GM21526 (cell line): ENCODE measurements around the gene PGA4.
"Not testable (repeated sequence)": the region's sequence is repeated elsewhere in the genome, so short reads cannot be mapped to it uniquely, and the experiment has no call there.

ENCODE experiments used
- ATAC-seq: cut with Tn5 transposase; IDR thresholded peaks from one replicate; pipeline ENCODE4 v1.9.1; 2021; ENCODE audit warnings: moderate library complexity; ENCODE audit not compliant: unreplicated experiment, low FRiP score

Gene PGA4

DNA sequence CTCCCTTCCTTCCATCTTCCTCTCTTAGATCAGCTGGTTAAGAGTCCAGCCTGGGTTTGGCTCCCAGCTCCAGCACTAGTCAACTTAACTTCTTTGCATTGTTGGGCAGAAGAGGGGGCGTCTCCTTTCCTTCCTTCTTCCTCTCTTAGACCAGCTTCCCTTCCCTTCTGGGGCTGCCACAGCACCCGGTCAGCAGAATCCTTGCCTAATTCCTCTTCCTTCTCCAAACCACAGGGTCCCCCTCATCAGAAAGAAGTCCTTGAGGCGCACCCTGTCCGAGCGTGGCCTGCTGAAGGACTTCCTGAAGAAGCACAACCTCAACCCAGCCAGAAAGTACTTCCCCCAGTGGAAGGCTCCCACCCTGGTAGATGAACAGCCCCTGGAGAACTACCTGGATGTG is 18.3 kb upstream of the PGA4 start:
- not testable (repeated sequence) for ATAC-seq

GRCh38 chr11:61204502-61205059 is 17.6 kb upstream of the PGA4 start:
- not testable (repeated sequence) for ATAC-seq

- not testable (repeated sequence) for ATAC-seq
Observed at GRCh38 chr11:61207636-61208310, 14.4 kb upstream of the PGA4 start.

DNA sequence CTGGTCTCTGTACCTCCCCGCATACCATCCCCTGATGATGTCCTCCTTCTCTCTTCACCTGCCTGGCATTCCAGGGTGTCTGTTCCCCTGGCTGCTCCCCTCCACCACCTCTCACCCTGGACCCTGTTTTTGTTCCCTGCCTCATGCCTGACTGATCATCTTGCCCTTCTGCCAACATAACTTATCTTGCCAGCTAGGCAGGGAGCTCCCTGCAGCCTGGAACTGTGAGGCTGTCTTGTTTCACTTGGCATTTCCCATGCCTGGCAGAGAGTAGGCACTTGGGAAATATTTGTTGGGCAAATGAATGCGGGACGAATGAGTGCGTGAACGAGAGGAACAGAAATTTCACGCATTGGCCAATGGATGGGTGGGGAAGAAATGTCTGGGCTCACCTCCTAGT is 11.5 kb upstream of the PGA4 start:
- ATAC-seq, result not testable (repeated sequence)

DNA sequence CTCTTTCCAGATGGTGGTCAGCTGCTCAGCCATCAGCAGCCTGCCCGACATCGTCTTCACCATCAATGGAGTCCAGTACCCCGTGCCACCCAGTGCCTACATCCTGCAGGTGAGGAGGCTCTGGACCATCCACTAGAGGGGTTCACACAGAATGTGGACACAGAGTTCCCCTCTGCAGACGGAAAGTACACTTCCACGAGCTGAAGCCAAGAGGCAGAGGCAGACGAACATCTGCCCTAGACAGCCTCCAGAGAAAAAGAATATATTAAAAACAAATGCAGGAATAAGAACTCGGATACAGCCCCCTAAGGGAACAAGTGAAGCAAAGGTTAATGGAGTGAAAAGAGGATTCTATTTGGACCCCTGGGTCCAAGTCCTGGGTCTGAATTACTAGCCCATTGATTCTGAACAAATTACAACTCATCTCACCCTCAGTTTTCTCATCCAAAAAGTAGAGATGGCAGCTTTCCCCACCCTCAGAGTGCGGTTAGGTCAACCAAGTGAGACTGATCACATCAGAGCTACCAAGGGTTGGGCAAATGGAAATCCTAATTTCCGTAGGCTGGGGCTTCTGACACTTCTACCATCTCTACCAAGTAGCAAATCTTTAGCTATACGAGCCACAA is 10.7 kb upstream of the PGA4 start:
- ATAC-seq, result not testable (repeated sequence)

- ATAC-seq, result not testable (repeated sequence)
Observed at GRCh38 chr11:61212202-61212601, 9.9 kb upstream of the PGA4 start.

GRCh38 chr11:61213711-61214324 is 8.3 kb upstream of the PGA4 start:
- not testable (repeated sequence) for ATAC-seq

DNA sequence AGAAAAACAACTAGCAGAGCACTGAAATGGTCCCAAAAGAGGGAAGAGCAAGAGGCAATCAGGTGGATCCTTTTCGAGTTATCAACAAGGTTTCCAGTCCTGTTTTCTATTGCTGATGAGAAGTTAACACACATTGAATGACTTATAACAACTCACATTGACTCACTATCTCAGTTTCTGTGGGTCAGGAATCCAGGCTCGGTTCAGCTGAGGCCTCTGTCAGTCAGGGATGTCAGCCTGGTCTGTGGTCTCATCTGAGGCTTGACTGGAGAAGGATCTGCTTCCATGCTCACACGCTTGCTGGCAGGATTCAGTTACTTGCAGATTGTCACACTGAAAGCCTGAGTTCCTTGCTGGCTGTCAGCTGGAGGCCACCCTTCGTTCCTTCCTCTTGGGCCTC is 3.8 kb upstream of the PGA4 start:
- not testable (repeated sequence) for ATAC-seq

DNA sequence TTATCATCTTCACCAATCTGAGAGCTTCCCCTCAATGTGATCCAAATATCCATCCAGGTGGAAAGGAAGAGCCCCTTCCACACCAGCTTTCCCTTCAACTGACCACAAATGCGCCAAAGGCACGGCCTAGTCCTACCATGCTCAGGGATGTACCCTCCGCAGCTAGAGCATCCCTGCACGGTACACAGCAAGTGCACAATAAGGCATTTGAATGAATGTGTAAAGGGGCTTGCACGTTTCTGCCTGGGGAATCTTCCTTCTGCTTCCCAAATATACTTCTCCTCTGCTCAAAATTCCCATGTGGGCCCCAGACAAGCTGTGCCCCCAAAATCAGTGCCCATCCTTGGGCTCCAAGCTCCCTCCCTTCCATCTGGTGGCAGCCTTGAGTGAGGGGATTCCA is 3.1 kb upstream of the PGA4 start:
- not testable (repeated sequence) for ATAC-seq

DNA sequence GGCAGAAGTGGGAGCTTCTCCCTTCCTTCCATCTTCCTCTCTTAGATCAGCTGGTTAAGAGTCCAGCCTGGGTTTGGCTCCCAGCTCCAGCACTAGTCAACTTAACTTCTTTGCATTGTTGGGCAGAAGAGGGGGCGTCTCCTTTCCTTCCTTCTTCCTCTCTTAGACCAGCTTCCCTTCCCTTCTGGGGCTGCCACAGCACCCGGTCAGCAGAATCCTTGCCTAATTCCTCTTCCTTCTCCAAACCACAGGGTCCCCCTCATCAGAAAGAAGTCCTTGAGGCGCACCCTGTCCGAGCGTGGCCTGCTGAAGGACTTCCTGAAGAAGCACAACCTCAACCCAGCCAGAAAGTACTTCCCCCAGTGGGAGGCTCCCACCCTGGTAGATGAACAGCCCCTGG is 545 bp downstream of the PGA4 start:
- not testable (repeated sequence) for ATAC-seq

- ATAC-seq, result not testable (repeated sequence)
Observed at GRCh38 chr11:61226457-61227137, 4.5 kb downstream of the PGA4 start.

GRCh38 chr11:61229458-61229857 is 7.3 kb downstream of the PGA4 start:
- ATAC-seq, result not testable (repeated sequence)

GRCh38 chr11:61231033-61231432 is 8.9 kb downstream of the PGA4 start:
- not testable (repeated sequence) for ATAC-seq

DNA sequence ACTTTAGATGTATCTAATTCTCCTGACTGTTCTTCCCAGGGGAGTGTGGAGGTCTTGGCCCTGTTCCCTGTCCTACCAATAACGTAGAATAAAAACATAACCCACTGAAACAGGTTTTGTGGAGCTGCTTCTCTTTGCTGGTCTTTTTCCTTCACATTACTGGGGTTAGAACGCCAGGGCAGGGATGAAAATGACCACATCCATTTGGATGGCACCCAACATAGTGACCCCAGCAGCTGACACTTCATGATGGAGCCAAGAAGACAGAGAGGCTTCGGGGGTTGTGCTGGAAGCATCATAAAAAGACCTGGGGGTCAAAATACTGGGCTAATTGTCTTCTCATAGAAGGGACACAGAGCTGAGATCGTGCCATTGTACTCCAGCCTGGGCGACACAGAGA is 9.4 kb downstream of the PGA4 start:
- ATAC-seq, result not testable (repeated sequence)

DNA sequence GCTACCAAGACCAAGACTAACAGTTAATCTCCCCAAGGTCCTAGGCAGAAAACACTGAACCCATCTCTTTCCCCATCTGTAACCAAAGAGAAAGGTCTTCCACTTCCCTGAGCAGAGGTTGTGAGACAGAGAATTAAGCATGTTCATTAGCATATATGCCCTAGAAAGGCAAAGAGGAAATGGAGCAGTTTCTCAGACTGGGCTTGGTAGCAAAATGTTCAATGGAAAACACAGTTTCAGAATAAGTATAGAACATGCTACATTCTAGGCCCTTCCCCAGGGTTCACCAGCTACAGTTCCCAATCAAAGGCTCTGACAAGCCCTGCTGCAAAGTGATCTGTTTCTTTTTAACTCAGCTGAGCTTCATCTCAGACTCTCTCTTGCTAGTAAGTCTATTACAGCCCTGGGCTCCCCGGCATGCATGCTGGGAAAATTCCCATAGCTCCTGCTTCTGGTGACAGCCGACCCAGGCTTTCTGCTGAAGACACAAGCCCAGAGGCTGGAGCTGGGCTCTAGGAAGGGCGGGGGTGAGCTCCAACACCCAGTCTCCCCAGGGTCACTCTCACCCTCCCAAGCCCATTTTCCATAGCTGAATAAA is 10.5 kb downstream of the PGA4 start:
- ATAC-seq, result not testable (repeated sequence)

- not testable (repeated sequence) for ATAC-seq
Observed at GRCh38 chr11:61237130-61237529, 15.0 kb downstream of the PGA4 start.

DNA sequence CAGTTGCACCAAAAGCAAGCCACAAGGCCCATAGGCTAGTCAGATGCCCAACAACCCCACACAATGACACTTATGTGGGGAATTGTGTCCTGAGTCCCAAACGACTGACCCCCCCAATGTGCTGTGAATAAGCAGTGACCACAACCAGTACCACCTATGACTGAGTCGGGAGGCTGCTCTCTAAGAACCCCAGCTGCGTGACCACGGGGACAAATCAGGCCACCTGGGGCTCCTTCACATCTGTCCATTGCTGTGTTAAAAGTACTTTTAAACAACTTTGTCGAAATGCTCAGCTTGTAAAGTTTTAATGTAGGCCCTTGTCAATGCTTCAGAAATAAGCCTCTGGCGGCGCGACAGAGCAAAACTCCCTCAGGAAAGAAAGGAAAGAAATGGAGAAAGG is 18.1 kb downstream of the PGA4 start:
- not testable (repeated sequence) for ATAC-seq

GRCh38 chr11:61240875-61241274 is 18.7 kb downstream of the PGA4 start, which contains the start of gene PGA5:
PGA5 (plus strand) TSS chr11:61241175; CDS start chr11:61241227, 52 bp downstream.
- not testable (repeated sequence) for ATAC-seq

- not testable (repeated sequence) for ATAC-seq
Observed at GRCh38 chr11:61241526-61241925, 19.4 kb downstream of the PGA4 start.

- not testable (repeated sequence) for ATAC-seq
Observed at GRCh38 chr11:61245284-61245964, 23.3 kb downstream of the PGA4 start.
